ENCODE measurements around the gene POLE2. TPM values are rescaled to one million over a fixed set of nuclear protein-coding genes. Genes with fewer than 3 reads are reported as not detected.

The POLE2 gene
- total and polyA plus RNA-seq, 2 of the 13 experiments (the other 11 are each of a cell fraction or from before 2014, with no cell fraction given): 16.6 to 37.0 TPM

DNA sequence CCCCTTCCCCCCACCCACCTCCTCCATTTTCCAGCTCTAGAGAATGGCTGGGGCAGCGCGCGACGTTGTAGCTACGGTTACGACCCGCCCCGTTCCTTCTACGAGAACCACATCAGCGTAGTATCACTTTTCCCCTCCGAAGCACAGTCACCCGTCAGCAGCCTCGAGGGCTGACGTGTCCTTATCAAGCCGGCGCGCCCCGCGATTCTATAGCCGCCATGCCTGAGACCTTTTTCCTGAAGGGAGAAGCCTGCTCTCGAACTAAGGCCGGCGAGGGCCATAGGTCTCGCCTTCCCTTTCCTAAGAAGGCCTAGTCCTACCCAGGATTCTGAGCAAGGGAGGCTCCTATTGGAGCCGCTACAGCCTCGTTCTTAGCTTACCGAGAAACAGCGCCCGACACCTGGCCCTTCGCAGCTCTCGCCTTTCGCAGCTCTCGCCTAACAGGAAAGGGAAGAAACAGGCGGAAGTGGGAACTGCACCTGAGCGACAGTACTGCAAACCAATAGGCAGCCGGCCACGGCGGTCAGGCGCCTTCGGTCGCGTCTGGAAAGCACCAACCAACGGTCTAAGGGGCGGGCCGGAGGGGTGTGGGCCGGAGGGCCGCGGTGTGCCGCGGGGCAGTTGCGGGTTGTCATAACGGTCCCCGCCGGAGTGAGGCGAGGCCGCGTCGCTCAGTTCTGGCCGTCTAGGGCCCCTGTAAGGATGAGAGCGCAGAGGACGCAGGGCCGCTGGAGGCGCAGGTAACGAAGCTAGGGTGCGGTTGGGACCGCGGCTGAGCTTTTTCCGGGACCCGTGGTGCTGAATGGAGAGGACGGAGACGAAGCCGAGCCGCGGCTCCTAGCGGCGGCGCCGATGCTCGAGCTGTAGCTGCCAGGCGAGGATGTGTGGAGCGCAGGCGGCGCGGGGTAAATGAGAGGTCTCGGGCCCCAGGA is 67.6 kb downstream of the POLE2 start, which contains the start of the genes MGAT2 and RPL36AL (continued):
- TF ChIP-seq POLR2AphosphoS5 (IDR thresholded peaks at IDR 0.05; ENCODE audit: low read depth, low read length): peak; percentile 97
- TF ChIP-seq PRMT3 (CRISPR knock-in tag; IDR thresholded peaks at IDR 0.05; ENCODE audit: borderline replicate concordance, low read depth): no peak
- TF ChIP-seq NFYC (CRISPR knock-in tag; IDR thresholded peaks at IDR 0.05): peak; percentile 97
- TF ChIP-seq, protein P1, sequence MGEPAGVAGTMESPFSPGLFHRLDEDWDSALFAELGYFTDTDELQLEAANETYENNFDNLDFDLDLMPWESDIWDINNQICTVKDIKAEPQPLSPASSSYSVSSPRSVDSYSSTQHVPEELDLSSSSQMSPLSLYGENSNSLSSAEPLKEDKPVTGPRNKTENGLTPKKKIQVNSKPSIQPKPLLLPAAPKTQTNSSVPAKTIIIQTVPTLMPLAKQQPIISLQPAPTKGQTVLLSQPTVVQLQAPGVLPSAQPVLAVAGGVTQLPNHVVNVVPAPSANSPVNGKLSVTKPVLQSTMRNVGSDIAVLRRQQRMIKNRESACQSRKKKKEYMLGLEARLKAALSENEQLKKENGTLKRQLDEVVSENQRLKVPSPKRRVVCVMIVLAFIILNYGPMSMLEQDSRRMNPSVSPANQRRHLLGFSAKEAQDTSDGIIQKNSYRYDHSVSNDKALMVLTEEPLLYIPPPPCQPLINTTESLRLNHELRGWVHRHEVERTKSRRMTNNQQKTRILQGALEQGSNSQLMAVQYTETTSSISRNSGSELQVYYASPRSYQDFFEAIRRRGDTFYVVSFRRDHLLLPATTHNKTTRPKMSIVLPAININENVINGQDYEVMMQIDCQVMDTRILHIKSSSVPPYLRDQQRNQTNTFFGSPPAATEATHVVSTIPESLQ (CRISPR knock-in tag; conservative IDR thresholded peaks at IDR 0.05): no peak; the same call in 1 of the 2 replicates
- peak; percentile 85; the same call in 1 of the 2 replicates for TF ChIP-seq KAT7 (CRISPR knock-in tag; IDR thresholded peaks at IDR 0.05; ENCODE audit: borderline replicate concordance)
- TF ChIP-seq ZNF850 (CRISPR knock-in tag; conservative IDR thresholded peaks at IDR 0.05): 0 out of 2 replicates have a peak, but pooled peaks have one; percentile 47
- TF ChIP-seq, protein P2, sequence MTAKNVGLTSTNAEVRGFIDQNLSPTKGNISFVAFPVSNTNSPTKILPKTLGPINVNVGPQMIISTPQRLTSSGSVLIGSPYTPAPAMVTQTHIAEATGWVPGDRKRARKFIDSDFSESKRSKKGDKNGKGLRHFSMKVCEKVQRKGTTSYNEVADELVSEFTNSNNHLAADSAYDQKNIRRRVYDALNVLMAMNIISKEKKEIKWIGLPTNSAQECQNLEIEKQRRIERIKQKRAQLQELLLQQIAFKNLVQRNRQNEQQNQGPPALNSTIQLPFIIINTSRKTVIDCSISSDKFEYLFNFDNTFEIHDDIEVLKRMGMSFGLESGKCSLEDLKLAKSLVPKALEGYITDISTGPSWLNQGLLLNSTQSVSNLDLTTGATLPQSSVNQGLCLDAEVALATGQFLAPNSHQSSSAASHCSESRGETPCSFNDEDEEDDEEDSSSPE (CRISPR knock-in tag; IDR thresholded peaks at IDR 0.05): peak; percentile 42
- 0 out of 2 replicates have a peak, but pooled peaks have one; percentile 24 for TF ChIP-seq HNF4A (CRISPR knock-in tag; IDR thresholded peaks at IDR 0.05)
- TF ChIP-seq, protein P3, sequence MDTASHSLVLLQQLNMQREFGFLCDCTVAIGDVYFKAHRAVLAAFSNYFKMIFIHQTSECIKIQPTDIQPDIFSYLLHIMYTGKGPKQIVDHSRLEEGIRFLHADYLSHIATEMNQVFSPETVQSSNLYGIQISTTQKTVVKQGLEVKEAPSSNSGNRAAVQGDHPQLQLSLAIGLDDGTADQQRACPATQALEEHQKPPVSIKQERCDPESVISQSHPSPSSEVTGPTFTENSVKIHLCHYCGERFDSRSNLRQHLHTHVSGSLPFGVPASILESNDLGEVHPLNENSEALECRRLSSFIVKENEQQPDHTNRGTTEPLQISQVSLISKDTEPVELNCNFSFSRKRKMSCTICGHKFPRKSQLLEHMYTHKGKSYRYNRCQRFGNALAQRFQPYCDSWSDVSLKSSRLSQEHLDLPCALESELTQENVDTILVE (CRISPR knock-in tag; IDR thresholded peaks at IDR 0.05): no peak; the same call in 1 of the 2 replicates
- no peak for TF ChIP-seq TCF12 (IDR thresholded peaks at IDR 0.05)
- no peak for TF ChIP-seq TCF12 (CRISPR knock-in tag; IDR thresholded peaks at IDR 0.05)
- TF ChIP-seq SOX13 (IDR thresholded peaks at IDR 0.05): no peak
- TF ChIP-seq SOX13 (CRISPR knock-in tag; conservative IDR thresholded peaks at IDR 0.05 in 1 of 2, IDR thresholded peaks at IDR 0.05 in 1 of 2): 0 out of 4 replicates have a peak, but pooled peaks of 1 of the 2 experiments have one; percentile 11
- TF ChIP-seq ASH2L (IDR thresholded peaks at IDR 0.05; ENCODE audit: insufficient read length, low read depth, low read length): peak; percentile 92
- peak; percentile 66; the same call in 1 of the 2 replicates for TF ChIP-seq TEF (CRISPR knock-in tag; IDR thresholded peaks at IDR 0.05)
- TF ChIP-seq KMT2A (CRISPR knock-in tag; IDR thresholded peaks at IDR 0.05): peak; percentile 95
- peak; percentile 82 for TF ChIP-seq BRD4 (CRISPR knock-in tag; IDR thresholded peaks at IDR 0.05)
- TF ChIP-seq, protein P4, sequence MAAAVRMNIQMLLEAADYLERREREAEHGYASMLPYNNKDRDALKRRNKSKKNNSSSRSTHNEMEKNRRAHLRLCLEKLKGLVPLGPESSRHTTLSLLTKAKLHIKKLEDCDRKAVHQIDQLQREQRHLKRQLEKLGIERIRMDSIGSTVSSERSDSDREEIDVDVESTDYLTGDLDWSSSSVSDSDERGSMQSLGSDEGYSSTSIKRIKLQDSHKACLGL (CRISPR knock-in tag; IDR thresholded peaks at IDR 0.05): no peak; the same call in 1 of the 2 replicates
- TF ChIP-seq, protein P5, sequence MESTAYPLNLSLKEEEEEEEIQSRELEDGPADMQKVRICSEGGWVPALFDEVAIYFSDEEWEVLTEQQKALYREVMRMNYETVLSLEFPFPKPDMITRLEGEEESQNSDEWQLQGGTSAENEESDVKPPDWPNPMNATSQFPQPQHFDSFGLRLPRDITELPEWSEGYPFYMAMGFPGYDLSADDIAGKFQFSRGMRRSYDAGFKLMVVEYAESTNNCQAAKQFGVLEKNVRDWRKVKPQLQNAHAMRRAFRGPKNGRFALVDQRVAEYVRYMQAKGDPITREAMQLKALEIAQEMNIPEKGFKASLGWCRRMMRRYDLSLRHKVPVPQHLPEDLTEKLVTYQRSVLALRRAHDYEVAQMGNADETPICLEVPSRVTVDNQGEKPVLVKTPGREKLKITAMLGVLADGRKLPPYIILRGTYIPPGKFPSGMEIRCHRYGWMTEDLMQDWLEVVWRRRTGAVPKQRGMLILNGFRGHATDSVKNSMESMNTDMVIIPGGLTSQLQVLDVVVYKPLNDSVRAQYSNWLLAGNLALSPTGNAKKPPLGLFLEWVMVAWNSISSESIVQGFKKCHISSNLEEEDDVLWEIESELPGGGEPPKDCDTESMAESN (CRISPR knock-in tag; conservative IDR thresholded peaks at IDR 0.05): peak; percentile 56; the same call in 1 of the 2 replicates
